Measurements from ENCODE around the gene REL.
"Not testable (repeated sequence)": the region's sequence is repeated elsewhere in the genome, so short reads cannot be mapped to it uniquely, and the experiment has no call there.

Gene REL

GRCh38 chr2:60886991-60887390, 5.6 kb downstream of the REL start:
- H3K4me3 ChIP-seq, result no peak overlapping the region
- H3K27ac ChIP-seq, result no peak overlapping the region
- no peaks in the 10 kb centered on the region for H3K27me3 ChIP-seq
- intact Hi-C loops (cut with DNase I; ENCODE audit: low total_unique reads), result no loop called here
- no peaks in the 10 kb centered on the region for H3K9me3 ChIP-seq
- TF ChIP-seq, protein P1, sequence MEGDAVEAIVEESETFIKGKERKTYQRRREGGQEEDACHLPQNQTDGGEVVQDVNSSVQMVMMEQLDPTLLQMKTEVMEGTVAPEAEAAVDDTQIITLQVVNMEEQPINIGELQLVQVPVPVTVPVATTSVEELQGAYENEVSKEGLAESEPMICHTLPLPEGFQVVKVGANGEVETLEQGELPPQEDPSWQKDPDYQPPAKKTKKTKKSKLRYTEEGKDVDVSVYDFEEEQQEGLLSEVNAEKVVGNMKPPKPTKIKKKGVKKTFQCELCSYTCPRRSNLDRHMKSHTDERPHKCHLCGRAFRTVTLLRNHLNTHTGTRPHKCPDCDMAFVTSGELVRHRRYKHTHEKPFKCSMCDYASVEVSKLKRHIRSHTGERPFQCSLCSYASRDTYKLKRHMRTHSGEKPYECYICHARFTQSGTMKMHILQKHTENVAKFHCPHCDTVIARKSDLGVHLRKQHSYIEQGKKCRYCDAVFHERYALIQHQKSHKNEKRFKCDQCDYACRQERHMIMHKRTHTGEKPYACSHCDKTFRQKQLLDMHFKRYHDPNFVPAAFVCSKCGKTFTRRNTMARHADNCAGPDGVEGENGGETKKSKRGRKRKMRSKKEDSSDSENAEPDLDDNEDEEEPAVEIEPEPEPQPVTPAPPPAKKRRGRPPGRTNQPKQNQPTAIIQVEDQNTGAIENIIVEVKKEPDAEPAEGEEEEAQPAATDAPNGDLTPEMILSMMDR (IDR thresholded peaks at IDR 0.05), result no peak
- DNase-seq, result no peak
- H3K4me1 ChIP-seq, result peaks cover 0 to 16% (median 9%) of the 10 kb centered on the region in 4 donors
- peaks cover 0 to 6% (median under 1%) of the 10 kb centered on the region in 3 donors for H3K36me3 ChIP-seq

DNA sequence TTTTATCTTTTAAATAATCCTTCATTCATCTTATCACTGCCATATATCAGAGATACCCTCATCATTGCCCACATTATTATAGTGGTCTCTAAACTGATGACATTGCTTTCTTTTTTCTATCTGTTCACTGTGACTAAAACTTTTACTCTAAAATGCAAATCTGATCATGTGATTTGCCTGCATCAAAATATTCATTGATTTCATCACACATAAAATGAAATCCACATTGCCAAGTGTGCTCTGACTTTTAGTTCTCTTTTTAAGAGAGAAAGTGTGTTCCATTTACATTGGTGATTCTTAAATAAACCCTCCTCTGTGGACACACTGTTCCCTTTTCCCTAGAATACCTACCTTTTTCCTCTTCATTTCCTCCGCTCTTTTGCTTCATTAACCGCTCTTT, 7.5 kb downstream of the REL start:
- DNase-seq, result no peak
- TF ChIP-seq, protein P1 (IDR thresholded peaks at IDR 0.05), result no peak
- H3K36me3 ChIP-seq, result peaks cover 7 to 16% (median 8%) of the 10 kb centered on the region in 3 donors
- no peaks in the 10 kb centered on the region for H3K9me3 ChIP-seq
- no peak overlapping the region for H3K4me3 ChIP-seq
- intact Hi-C loops (cut with DNase I; ENCODE audit: low total_unique reads), result no loop called here
- H3K27ac ChIP-seq, result no peak overlapping the region
- H3K4me1 ChIP-seq, result peaks cover 0 to 5% (median 0%) of the 10 kb centered on the region in 4 donors
- no peaks in the 10 kb centered on the region for H3K27me3 ChIP-seq

- H3K36me3 ChIP-seq, result peaks cover 8 to 25% (median 8%) of the 10 kb centered on the region in 3 donors
- H3K27me3 ChIP-seq; H3K4me3 ChIP-seq; H3K4me1 ChIP-seq; DNase-seq; H3K27ac ChIP-seq; intact Hi-C loops (cut with DNase I; ENCODE audit: low total_unique reads); H3K9me3 ChIP-seq: not testable (repeated sequence)
These were observed 8.4 kb downstream of the REL start for GRCh38 chr2:60889581-60890392.

- no peak overlapping the region for H3K4me3 ChIP-seq
- intact Hi-C loops (cut with DNase I; ENCODE audit: low total_unique reads), result no loop called here
- TF ChIP-seq, protein P1 (IDR thresholded peaks at IDR 0.05), result no peak
- H3K4me1 ChIP-seq, result no peaks in the 10 kb centered on the region
- no peaks in the 10 kb centered on the region for H3K27me3 ChIP-seq
- no peaks in the 10 kb centered on the region for H3K9me3 ChIP-seq
- DNase-seq, result no peak
- no peak overlapping the region for H3K27ac ChIP-seq
- peaks cover 13 to 30% (median 14%) of the 10 kb centered on the region in 3 donors for H3K36me3 ChIP-seq
These were observed 9.0 kb downstream of the REL start for GRCh38 chr2:60890393-60890707.

DNA sequence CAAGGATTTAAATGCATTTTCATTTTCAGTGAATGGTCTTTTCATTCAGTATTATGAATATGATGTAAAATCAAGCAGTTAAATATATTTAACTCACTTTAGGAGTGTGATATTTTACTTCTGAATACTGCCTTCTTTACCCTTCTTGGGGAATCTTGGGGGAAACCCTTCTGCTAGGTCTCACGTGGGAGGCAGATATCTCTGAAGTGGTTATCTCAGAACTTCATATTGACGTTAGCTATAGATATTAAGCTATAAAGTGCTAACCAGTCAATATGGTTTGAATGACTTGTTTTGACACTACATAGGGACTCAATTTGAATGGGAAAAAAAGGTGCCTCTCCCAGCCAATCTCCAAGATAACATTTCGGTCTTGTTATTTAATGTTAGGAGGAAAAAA, 9.8 kb downstream of the REL start:
- Histone ChIP-seq H3K4me3 (no peak overlapping the region), H3K4me1 (no peaks in the 10 kb centered on the region), H3K27me3 (no peaks in the 10 kb centered on the region), H3K36me3 (peaks cover 21 to 38% (median 22%) of the 10 kb centered on the region in 3 donors), H3K27ac (no peak overlapping the region), H3K9me3 (no peaks in the 10 kb centered on the region)
- intact Hi-C loops (cut with DNase I; ENCODE audit: low total_unique reads), result no loop called here
- DNase-seq, result no peak
- TF ChIP-seq, protein P1 (IDR thresholded peaks at IDR 0.05), result no peak

GRCh38 chr2:60898567-60898966, 17.2 kb downstream of the REL start:
- Histone ChIP-seq H3K27ac (no peak overlapping the region), H3K36me3 (peaks cover 30 to 80% (median 44%) of the 10 kb centered on the region in 3 donors), H3K27me3 (no peaks in the 10 kb centered on the region), H3K4me3 (no peak overlapping the region), H3K9me3 (no peaks in the 10 kb centered on the region), H3K4me1 (no peaks in the 10 kb centered on the region)
- intact Hi-C loops (cut with DNase I; ENCODE audit: low total_unique reads), result no loop called here
- TF ChIP-seq, protein P1 (IDR thresholded peaks at IDR 0.05), result no peak
- DNase-seq, result no peak
